GM19372 (cell line): ENCODE measurements around the gene AOPEP.
"Not testable (repeated sequence)": the region's sequence is repeated elsewhere in the genome, so short reads cannot be mapped to it uniquely, and the experiment has no call there.

Source experiments
- ATAC-seq: cut with Tn5 transposase; IDR thresholded peaks from one replicate; pipeline ENCODE4 v1.9.1; 2021; ENCODE audit warnings: mild to moderate bottlenecking, low read depth, moderate library complexity; ENCODE audit not compliant: unreplicated experiment

AOPEP gene

DNA sequence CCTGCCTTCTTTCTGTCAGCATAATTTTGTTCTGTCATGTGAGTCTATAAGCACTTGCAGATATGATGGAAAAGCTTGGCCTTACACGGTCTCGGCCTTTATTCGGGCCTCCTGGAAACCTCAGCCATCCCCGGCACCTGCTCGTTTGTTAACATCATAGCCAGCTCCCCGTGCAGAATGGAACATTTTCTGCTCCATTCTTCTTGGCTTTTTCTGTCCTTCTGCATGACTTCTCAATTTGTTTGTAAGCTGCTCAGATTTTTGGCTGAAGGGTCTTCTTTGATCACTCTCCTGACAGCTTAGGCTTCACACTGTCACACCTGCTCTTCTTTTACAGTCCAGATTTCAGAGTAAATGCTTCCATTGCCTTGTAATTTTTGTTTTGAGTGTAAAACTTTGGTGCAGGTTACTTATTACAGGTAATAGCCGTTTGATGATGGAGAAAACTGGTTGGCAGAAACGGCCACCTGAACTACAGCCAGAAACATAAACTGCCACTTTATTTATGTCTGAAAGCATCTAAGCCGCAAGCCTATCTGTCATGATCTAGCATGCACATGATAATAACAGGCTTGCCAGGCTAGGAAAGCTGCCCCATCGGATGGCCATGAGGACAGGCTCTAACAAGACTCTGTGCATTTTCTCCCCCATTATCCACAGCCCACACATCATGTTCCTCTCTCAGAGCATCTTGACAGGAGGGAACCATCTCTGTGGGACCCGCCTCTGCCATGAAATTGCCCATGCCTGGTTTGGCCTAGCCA is 197.0 kb downstream of the AOPEP start:
- ATAC-seq = no peak

GRCh38 chr9:94925751-94926430 is 199.4 kb downstream of the AOPEP start:
- no peak for ATAC-seq

DNA sequence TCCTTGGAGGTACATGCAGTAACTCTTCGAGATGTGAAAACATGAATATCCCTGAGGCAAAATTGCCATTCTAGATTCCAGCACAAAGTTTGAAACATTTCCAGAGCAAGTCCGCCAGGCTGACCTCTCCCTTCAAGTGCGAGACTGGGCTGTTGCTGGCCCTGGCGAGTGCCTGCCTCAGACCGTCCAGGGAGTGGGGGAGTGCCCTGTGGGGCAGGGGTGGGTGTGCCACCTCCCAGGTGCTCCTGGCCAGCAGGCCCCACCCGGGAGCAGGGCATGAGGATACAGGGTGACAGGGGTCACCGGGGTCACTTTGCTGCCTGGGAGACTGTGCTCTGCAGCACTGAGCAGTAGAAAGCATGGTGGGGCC is 199.9 kb downstream of the AOPEP start:
- no peak for ATAC-seq

GRCh38 chr9:94927048-94927761 is 200.7 kb downstream of the AOPEP start:
- ATAC-seq = no peak

- ATAC-seq = no peak
These were observed 201.5 kb downstream of the AOPEP start for GRCh38 chr9:94927762-94928670.

GRCh38 chr9:94928691-94929368 is 202.3 kb downstream of the AOPEP start:
- no peak for ATAC-seq

- no peak for ATAC-seq
These were observed 202.9 kb downstream of the AOPEP start for GRCh38 chr9:94929369-94929756.

- ATAC-seq = no peak
These were observed 204.6 kb downstream of the AOPEP start for GRCh38 chr9:94931036-94931633.

DNA sequence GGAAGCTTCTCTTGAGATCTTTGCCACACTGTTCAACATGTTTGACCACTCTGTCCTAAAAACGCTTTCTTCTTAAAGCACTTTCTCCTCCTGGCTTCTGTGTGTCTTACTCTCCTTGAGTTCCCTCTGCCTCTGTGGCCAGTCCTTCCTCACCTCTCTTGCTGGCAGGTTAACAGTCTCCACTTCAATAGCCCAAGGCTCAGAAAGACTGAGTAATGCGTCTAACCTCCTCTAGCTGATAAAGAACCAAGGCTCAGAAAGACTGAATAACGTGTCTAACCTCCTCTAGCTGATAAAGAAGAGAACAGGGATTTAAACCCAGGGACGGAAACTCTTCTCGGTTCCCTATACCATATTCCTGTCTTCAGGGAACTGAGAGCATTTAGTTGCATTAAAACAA is 205.2 kb downstream of the AOPEP start:
- ATAC-seq = no peak

- ATAC-seq = no peak
These were observed 206.4 kb downstream of the AOPEP start for GRCh38 chr9:94932652-94933510.

DNA sequence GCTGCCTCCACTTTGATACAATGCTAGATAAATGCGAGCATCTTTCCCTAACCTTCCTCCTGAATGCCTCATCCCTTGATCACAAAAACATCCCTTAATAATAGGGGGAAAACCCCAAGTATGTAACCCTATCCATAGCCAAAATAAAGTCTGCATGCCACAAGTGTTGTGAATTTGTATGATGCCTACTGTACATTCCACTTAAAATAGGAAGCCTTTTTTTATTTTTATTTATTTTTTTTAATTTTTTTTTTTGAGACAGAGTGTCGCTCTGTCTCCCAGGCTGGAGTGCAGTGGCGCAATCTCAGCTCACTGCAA is 207.0 kb downstream of the AOPEP start:
- no peak for ATAC-seq

GRCh38 chr9:94934816-94935328 is 208.4 kb downstream of the AOPEP start:
- no peak for ATAC-seq

- no peak for ATAC-seq
These were observed 208.9 kb downstream of the AOPEP start for GRCh38 chr9:94935396-94935795.

- no peak for ATAC-seq
These were observed 209.9 kb downstream of the AOPEP start for GRCh38 chr9:94936419-94936818.

DNA sequence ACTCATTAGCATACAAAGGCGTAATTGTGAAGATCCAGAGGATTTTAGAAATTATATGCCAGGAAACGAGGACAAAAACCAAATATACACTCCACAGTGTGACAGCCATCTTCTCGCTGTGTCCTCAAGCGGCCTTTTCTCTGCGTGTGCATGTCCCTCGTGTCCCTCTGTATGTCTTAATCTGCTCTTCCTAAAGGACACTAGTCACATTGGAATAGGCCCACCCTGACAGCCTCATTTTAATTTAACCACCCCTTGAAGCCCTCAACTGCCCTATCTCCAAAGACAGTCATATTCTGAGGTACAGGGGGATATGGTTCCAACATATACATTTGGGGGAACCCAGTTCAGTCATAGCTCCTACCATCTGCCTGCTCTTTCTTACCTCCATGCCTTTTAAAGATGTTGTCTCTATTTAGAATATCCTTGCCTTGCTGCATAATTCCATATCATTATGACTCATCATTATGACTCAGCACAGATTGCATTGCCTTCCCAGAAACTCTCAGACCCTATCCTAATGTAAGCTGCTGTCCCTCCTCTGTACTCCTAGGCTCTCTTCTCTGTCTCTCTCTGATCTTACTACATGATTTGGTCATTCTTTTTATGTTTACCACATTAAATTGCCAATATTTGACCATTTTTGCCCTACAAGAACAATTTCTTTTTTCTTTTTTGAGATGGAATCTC is 210.9 kb downstream of the AOPEP start:
- ATAC-seq = no peak

- no peak for ATAC-seq
These were observed 211.9 kb downstream of the AOPEP start for GRCh38 chr9:94938384-94938783.

DNA sequence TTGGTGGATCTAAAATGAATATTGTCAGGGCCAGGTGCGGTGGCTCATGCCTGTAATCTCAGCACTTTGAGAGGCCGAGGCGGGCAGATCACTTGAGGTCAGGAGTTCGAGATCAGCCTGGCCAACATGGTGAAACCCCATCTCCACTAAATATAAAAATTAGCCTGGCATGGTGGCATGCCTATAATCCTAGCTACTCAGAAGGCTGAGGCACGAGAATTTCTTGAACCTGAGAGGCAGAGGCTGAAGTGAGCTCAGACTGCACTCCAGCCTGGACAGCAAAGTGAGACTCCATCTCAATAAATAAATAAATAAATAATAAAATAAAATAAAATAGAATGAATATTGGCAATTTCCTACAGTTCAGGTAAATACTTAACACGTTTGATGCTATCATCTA is 213.8 kb downstream of the AOPEP start:
- not testable (repeated sequence) for ATAC-seq
